GM18951 (cell line): ENCODE data around the gene HOXA6.

Experiments
- POLR2A ChIP-seq: IDR thresholded peaks from 4 replicates; pipeline ENCODE4 v1.6.1; 2011; ENCODE audit warnings: mild to moderate bottlenecking; ENCODE audit not compliant: insufficient read length, insufficient read depth; ENCODE audit errors: extremely low read depth
- in situ Hi-C: fragments of 300-500 bp; cut with MboI; formaldehyde crosslinking; loops from one replicate; pipeline ENCODE4 v1.12.0; 2022; ENCODE audit warnings: low sequenced_read_pairs, mixed read lengths, inconsistent platforms; ENCODE audit not compliant: unreplicated experiment

The HOXA6 gene

GRCh38 chr7:27181795-27182275 lies 34.3 kb upstream of the HOXA6 start:
- in situ Hi-C loops = no loop called here
- TF ChIP-seq POLR2A = no peak

GRCh38 chr7:27180431-27181420 lies 33.2 kb upstream of the HOXA6 start:
- no peak for TF ChIP-seq POLR2A
- in situ Hi-C loops = no loop called here

GRCh38 chr7:27179503-27180430 lies 32.2 kb upstream of the HOXA6 start:
- in situ Hi-C loops = loop anchor here (10.0 kb wide), 1 partner anchor 1325 kb away; no protein-coding TSS in a partner anchor
- TF ChIP-seq POLR2A = no peak

DNA sequence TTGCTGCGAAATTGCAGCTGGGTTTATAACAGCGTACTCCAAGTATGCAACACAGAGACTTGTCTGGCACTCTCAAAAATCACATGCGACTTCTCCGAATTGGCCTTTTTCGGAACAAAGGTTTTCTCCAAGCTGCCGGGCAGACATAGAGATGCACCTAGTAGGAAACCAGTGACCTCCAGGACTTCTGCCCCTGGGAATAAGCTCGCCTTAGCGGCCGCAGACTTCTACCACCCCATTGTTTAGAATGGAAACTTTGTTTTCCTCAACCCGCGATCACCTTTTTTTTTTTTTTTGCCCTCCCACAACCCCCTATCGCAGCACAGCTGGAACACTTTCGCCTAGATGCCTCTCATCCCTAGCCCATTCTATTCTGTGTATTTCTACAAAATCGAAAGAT lies 31.5 kb upstream of the HOXA6 start:
- in situ Hi-C loops = loop anchor here (10.0 kb wide), 1 partner anchor 1324 kb away; no protein-coding TSS in a partner anchor
- TF ChIP-seq POLR2A = no peak

DNA sequence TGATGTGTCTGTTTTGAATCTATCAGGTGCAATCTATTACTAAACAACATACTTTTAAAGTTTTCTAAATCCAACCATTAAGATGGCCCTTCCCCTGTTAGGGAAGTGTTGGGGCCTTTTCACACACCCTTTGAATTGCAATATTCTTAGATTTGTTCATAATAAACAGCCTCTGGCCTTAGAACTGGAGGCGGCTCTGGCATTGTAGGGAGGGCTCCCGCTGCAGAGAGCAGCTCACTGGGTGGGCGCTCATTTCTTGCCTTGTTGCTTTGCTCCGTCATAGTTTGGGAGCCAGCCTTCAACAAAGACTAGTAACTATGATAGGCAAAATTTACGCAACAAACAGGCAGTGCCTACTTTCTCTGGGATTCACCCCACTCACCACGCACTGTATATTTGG lies 30.8 kb upstream of the HOXA6 start:
- no peak for TF ChIP-seq POLR2A
- in situ Hi-C loops = loop anchor here (10.0 kb wide), 1 partner anchor 1324 kb away; no protein-coding TSS in a partner anchor

DNA sequence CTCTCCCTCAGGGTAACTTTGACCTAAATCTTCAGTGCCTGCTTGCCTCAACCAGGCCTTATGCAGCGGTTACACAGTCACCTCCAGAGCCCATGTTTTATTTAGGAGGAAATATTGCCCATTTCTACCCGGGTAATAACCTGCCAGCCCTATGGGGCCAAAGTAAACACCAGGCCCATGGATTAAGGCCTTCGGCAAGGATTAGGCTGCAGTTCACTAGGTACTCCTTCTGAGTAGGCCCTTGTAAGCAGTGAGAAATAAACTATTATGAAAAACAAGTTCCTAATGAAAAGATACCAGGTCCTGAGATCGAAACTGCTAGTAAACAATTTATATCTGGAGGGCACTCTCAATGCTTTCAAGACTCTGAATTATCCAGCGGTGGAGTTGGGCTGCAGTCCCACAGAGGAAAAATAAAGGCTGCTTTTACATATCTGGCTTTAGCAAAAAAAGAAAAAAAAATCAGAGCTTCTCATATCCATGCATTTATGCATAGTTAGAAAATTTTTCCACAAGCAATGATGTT lies 30.3 kb upstream of the HOXA6 start:
- in situ Hi-C loops = loop anchor here (10.0 kb wide), 1 partner anchor 1323 kb away; no protein-coding TSS in a partner anchor
- no peak for TF ChIP-seq POLR2A

DNA sequence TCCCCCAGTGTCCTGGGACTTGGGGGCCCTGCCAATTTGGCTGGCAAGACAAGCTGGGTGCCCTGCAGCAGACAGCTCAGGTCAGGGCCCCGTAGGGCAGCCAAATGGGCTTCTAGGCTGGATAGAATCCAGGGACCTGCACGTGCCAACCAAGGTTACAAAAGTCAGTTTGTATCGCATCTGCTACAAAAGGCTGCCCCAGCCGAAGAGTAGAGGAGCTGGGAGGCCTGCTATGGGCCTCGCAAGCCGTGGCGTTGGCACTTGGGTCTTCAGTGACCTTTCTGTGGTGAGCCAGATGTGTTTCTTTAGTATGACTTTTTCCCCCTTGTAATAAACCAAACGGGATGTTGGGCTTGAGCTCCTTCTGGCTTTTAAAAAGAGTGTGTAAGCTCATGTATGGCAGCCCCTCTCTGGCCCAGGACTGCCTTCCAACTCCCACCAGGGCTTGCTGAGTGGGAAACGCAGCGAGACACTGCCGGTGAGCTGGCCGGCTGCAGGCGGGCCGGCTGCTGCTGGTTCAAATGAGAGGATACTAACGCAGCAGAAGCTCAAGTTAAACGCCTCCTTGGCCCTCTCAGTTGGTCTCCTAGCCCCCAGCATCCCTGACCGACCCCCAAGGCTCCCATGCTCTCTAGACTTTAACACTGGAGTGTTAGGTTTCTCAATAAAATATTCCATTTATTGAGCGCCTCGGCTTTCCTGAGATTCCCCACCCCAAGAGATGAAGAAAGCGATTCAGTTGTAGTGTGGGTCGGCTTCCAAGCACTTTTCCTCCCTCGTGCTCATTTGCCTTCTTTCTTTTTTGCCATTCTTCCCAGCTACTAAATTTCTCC lies 29.6 kb upstream of the HOXA6 start:
- in situ Hi-C loops = loop anchor here (10.0 kb wide), 1 partner anchor 1322 kb away; no protein-coding TSS in a partner anchor

DNA sequence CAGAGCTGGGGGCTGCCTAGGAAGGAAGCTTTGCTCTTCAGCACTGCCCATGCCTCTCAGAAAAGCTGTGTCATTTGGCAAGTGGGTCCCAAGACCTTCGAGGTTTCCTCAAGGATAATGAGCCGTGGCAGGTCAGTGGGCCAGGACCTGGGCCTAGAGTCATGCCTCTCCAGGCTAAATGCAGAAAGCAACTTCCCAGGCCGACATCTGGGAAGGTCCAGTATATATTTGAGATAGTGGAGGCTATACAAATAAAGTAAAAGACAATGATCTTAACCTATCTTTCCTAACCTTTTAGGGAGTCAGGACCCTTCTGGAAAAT lies 28.9 kb upstream of the HOXA6 start:
- in situ Hi-C loops = loop anchor here (10.0 kb wide), 1 partner anchor 1322 kb away; no protein-coding TSS in a partner anchor
- no peak for TF ChIP-seq POLR2A

More for the DNA sequence above, 29.6 kb upstream of the HOXA6 start:
- TF ChIP-seq POLR2A = no peak

DNA sequence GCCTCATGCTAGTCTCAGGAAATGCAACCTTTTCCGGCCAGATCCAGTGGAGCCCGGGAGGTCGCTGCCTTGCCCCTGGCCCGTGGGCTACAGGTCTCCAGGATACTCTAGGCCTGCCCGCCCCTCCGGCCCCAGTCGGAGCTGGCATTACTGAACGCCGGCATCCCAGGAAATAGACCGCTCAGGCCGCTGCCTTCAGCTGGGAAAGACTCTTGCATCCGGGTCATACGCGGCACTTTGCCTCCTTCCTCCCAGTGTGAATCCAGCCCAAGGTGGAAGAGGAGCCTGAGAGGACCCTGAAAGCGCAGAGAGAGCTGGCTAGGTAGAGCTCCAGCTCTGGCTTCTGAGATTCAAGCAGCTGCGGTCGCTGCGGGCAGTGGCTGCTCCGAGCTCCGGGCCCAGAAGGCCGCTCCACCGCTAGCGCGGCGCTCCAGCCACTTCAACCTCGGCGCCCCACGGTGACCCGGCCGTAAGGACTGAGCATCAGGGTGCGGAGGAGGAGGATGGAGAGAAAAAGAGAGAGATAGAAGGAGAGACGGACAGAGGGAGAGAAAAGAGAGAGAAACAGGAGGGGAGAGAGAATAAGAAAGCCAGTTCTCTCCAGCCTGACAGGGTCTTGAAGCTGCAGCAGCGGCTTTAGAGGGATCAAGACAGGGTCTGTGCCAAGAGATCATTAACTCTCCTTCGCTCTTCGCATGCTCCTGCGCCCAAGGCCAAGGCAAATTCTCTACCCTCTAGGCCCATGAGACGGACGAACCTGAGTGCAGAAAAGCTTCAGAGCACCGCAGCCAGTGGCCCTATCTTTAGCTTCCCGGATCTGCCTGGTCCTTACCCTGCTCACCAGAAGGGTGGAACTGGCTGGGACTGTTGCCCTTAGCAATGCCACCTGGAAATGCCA lies 28.3 kb upstream of the HOXA6 start:
- in situ Hi-C loops = loop anchor here (10.0 kb wide), 1 partner anchor 1321 kb away; no protein-coding TSS in a partner anchor
- no peak for TF ChIP-seq POLR2A

GRCh38 chr7:27174874-27175625 lies 27.5 kb upstream of the HOXA6 start:
- in situ Hi-C loops = loop anchor here (10.0 kb wide), 1 partner anchor 1320 kb away; no protein-coding TSS in a partner anchor
- no peak for TF ChIP-seq POLR2A
